H1 (cell line): ENCODE measurements around the gene MYOM1. TPM values are rescaled to one million over a fixed set of nuclear protein-coding genes. Genes with fewer than 3 reads are reported as not detected.

Experiments
- CTCF ChIA-PET: fragments of 300-600 bp; sonication (Branson Sonifier 250); formaldehyde crosslinking; loops from one replicate; lab custom pipeline; 2021; ENCODE audit not compliant: partially characterized antibody; lab: Charles Lee
- POLR2A ChIA-PET: fragments of 300-600 bp; sonication (Branson Sonifier 250); formaldehyde crosslinking; loops from one replicate; lab custom pipeline; 2021; ENCODE audit warnings: inconsistent platforms; ENCODE audit not compliant: partially characterized antibody; lab: Charles Lee
- DNase-seq, 2 experiments: peaks; one replicate each; pipeline versions ENCODE4 v3.0.0 to v3.0.0-alpha.2; 2010 to 2022; ENCODE audit warnings: low spot score in 2 of 2, low read depth in 1 of 2, mixed read lengths in 1 of 2
- FAIRE-seq: peaks from 2 replicates; lab custom pipeline; 2011; peaks lifted over from hg19 to GRCh38; lab: Jason Lieb, UNC
- H2AFZ ChIP-seq: 2 replicates; pipeline ENCODE4 v1.8.1; 2012; ENCODE audit warnings: low read length, inconsistent platforms
- H2AK5ac ChIP-seq: 2 replicates; pipeline ENCODE4 v1.6.1; 2013; ENCODE audit warnings: low read depth, low read length
- H2BK120ac ChIP-seq: replicated peaks from 2 replicates; pipeline ENCODE3; 2013; ENCODE audit warnings: low read depth, low read length, inconsistent platforms
- H2BK12ac ChIP-seq: 2 replicates; pipeline ENCODE4 v1.6.1; 2013; ENCODE audit warnings: low read depth, low read length
- H2BK15ac ChIP-seq: 2 replicates; pipeline ENCODE4 v1.6.1; 2013; ENCODE audit warnings: low read length
- H2BK20ac ChIP-seq: 2 replicates; pipeline ENCODE4 v1.6.1; 2013; ENCODE audit warnings: low read length
- H2BK5ac ChIP-seq: 2 replicates; pipeline ENCODE4 v1.6.1; 2013; ENCODE audit warnings: low read depth, low read length
- H3K14ac ChIP-seq: 2 replicates; pipeline ENCODE4 v1.6.1; 2013; ENCODE audit warnings: inconsistent platforms; ENCODE audit not compliant: insufficient read length
- H3K18ac ChIP-seq: 2 replicates; pipeline ENCODE4 v1.6.1; 2013; ENCODE audit warnings: low read length; ENCODE audit errors: extremely low read depth
- H3K23ac ChIP-seq: 2 replicates; pipeline ENCODE4 v1.6.1; 2013; ENCODE audit warnings: inconsistent platforms; ENCODE audit not compliant: insufficient read length
- H3K23me2 ChIP-seq: 2 replicates; pipeline ENCODE4 v1.6.1; 2013; ENCODE audit warnings: low read depth, low read length
- H3K27ac ChIP-seq: 2 replicates; pipeline ENCODE4 v1.6.1; 2011; ENCODE audit warnings: low read depth, low read length, inconsistent platforms
- H3K27me3 ChIP-seq, 4 experiments: replicated peaks in 1 of 4; 1 replicate in 1 of 4; 2 replicates in 3 of 4; pipeline versions ENCODE4 v1.6.1 to v1.8.1; 2011 to 2013; ENCODE audit warnings: low read length in 3 of 4, mild to moderate bottlenecking in 3 of 4, inconsistent platforms in 2 of 4, mixed read lengths in 2 of 4, moderate library complexity in 1 of 4; ENCODE audit not compliant: control insufficient read depth in 3 of 4, insufficient read depth in 3 of 4; ENCODE audit errors: extremely low read depth in 1 of 4
- H3K36me3 ChIP-seq, 4 experiments: 2 replicates each; pipeline versions ENCODE4 v1.6.1 to v1.8.1; 2011 to 2013; ENCODE audit warnings: mild to moderate bottlenecking in 4 of 4, low read length in 3 of 4, moderate library complexity in 2 of 4, control low read depth in 1 of 4, inconsistent platforms in 1 of 4; ENCODE audit not compliant: insufficient read depth in 4 of 4, control insufficient read depth in 2 of 4
- H3K4ac ChIP-seq: replicated peaks from 2 replicates; pipeline ENCODE3; 2013; ENCODE audit warnings: low read length, low read depth, mixed read lengths, inconsistent platforms; ENCODE audit not compliant: insufficient read length
- H3K4me1 ChIP-seq, 4 experiments: replicated peaks in 1 of 4; 1 replicate in 1 of 4; 2 replicates in 3 of 4; pipeline versions ENCODE4 v1.6.1 to v1.8.1; 2011 to 2013; ENCODE audit warnings: low read length in 3 of 4, inconsistent platforms in 2 of 4, mixed read lengths in 1 of 4; ENCODE audit not compliant: insufficient read depth in 4 of 4, control insufficient read depth in 3 of 4
- H3K4me2 ChIP-seq, 2 experiments: 2 replicates each; pipeline versions ENCODE4 v1.6.1 to v1.8.1; 2011 to 2013; ENCODE audit warnings: low read depth in 2 of 2, low read length in 2 of 2, control low read depth in 1 of 2, inconsistent platforms in 1 of 2, mild to moderate bottlenecking in 1 of 2; ENCODE audit not compliant: insufficient read depth in 1 of 2
- H3K4me3 ChIP-seq, 4 experiments: fragments of 200-600, 300-600 bp in 1 of 4; sonication (generic), shearing (Covaris generic), sonication (Bioruptor Twin) in 1 of 4; 2 replicates each; pipeline versions ENCODE4 v1.5.1 to v1.8.1; 2011 to 2016; ENCODE audit warnings: low read length in 4 of 4, low read depth in 3 of 4, control low read depth in 2 of 4, inconsistent platforms in 2 of 4, mild to moderate bottlenecking in 2 of 4, mixed read lengths in 1 of 4, moderate library complexity in 1 of 4; ENCODE audit not compliant: insufficient read depth in 2 of 4; ENCODE audit errors: extremely low read depth in 1 of 4
- H3K56ac ChIP-seq: replicated peaks from 2 replicates; pipeline ENCODE3; 2013; ENCODE audit warnings: low read depth, mild to moderate bottlenecking, mixed read lengths, low read length, inconsistent platforms; ENCODE audit not compliant: insufficient read length
- H3K79me1 ChIP-seq: 2 replicates; pipeline ENCODE4 v1.6.1; 2013; ENCODE audit warnings: low read depth, low read length, control low read depth
- H3K79me2 ChIP-seq, 2 experiments: 2 replicates each; pipeline versions ENCODE4 v1.6.1 to v1.8.1; 2012 to 2013; ENCODE audit warnings: low read length in 2 of 2, mild to moderate bottlenecking in 2 of 2, inconsistent platforms in 1 of 2; ENCODE audit not compliant: insufficient read depth in 2 of 2, control insufficient read depth in 1 of 2
- H3K9ac ChIP-seq, 4 experiments: replicated peaks in 1 of 4; 1 replicate in 1 of 4; 2 replicates in 3 of 4; pipeline versions ENCODE4 v1.6.1 to v1.8.1; 2011 to 2013; ENCODE audit warnings: low read depth in 3 of 4, low read length in 3 of 4, control low read depth in 2 of 4, mild to moderate bottlenecking in 2 of 4, moderate library complexity in 2 of 4, inconsistent platforms in 1 of 4; ENCODE audit errors: extremely low read depth in 1 of 4
- H3K9me3 ChIP-seq, 2 experiments: 2 replicates each; pipeline versions ENCODE4 v1.6.1 to v1.8.1; 2012 to 2013; ENCODE audit warnings: mild to moderate bottlenecking in 2 of 2, moderate library complexity in 2 of 2, control low read depth in 1 of 2, inconsistent platforms in 1 of 2, low read depth in 1 of 2, low read length in 1 of 2, mixed read lengths in 1 of 2; ENCODE audit not compliant: insufficient read depth in 2 of 2
- H4K20me1 ChIP-seq, 2 experiments: replicated peaks in 1 of 2; 2 replicates each; pipeline versions ENCODE3 to v1.8.1; 2011 to 2013; ENCODE audit warnings: inconsistent platforms in 2 of 2, low read length in 2 of 2, mild to moderate bottlenecking in 1 of 2; ENCODE audit not compliant: insufficient read depth in 2 of 2, control insufficient read depth in 1 of 2
- H4K5ac ChIP-seq: 2 replicates; pipeline ENCODE4 v1.6.1; 2013; ENCODE audit warnings: low read length, low read depth, mixed read lengths, inconsistent platforms; ENCODE audit not compliant: insufficient read length
- H4K8ac ChIP-seq: 2 replicates; pipeline ENCODE4 v1.8.0; 2013; ENCODE audit warnings: mild to moderate bottlenecking, moderate library complexity, low read length, inconsistent platforms; ENCODE audit not compliant: insufficient read depth; ENCODE audit errors: extremely low read depth
- H4K91ac ChIP-seq: replicated peaks from 2 replicates; pipeline ENCODE3; 2013; ENCODE audit warnings: low read length, mixed read lengths, inconsistent platforms; ENCODE audit not compliant: insufficient read length
- ASH2L ChIP-seq: fragments of 200-600, 300-600 bp; sonication (generic); IDR thresholded peaks from one replicate; pipeline ENCODE4 v1.7.1; 2017; ENCODE audit warnings: low read length
- ATF2 ChIP-seq: IDR thresholded peaks from 2 replicates; pipeline ENCODE4 v1.6.1; 2012; ENCODE audit warnings: low read length, inconsistent platforms
- EZH2 ChIP-seq: fragments of 200-600 bp; sonication (generic); IDR thresholded peaks from 2 replicates; pipeline ENCODE4 v1.7.1; 2012; ENCODE audit warnings: low read depth, mild to moderate bottlenecking, moderate library complexity, low read length, inconsistent platforms; ENCODE audit not compliant: severe bottlenecking
- GABPA ChIP-seq: IDR thresholded peaks from 2 replicates; pipeline ENCODE4 v1.6.1; 2011; ENCODE audit warnings: mild to moderate bottlenecking, low read length, moderate library complexity, borderline replicate concordance; ENCODE audit not compliant: insufficient read depth
- POLR2AphosphoS5 ChIP-seq: IDR thresholded peaks from 2 replicates; pipeline ENCODE4 v1.6.1; 2011; ENCODE audit warnings: low read depth, low read length
- RBBP5 ChIP-seq: IDR thresholded peaks from 2 replicates; pipeline ENCODE4 v1.7.1; 2012; ENCODE audit warnings: low read depth, mild to moderate bottlenecking, inconsistent platforms, low read length, moderate library complexity, borderline replicate concordance
- SP4 ChIP-seq: IDR thresholded peaks from 2 replicates; pipeline ENCODE4 v1.6.1; 2012; ENCODE audit warnings: low read length, inconsistent platforms
- YY1 ChIP-seq: IDR thresholded peaks from 2 replicates; pipeline ENCODE4 v1.6.1; 2011; ENCODE audit warnings: low read depth, mild to moderate bottlenecking, low read length
- ZNF274 ChIP-seq: IDR thresholded peaks from 2 replicates; pipeline ENCODE4 v1.7.0; 2012; ENCODE audit warnings: low read length, borderline replicate concordance; ENCODE audit errors: extremely low read depth
- WGBS, 2 experiments: shearing (Covaris generic) in 1 of 2; methylation state at CpG; one replicate each; pipeline versions ENCODE4 v1.1.6 to v1.1.7; 2013 to 2015; ENCODE audit warnings: low lambda C conversion rate in 2 of 2, mixed read lengths in 2 of 2, inconsistent platforms in 1 of 2, low coverage in 1 of 2, missing lambda C conversion rate in 1 of 2; ENCODE audit not compliant: insufficient replicate concordance in 2 of 2, insufficient coverage in 1 of 2, insufficient read length in 1 of 2; ENCODE audit errors: extremely low coverage in 1 of 2, missing lambda C conversion rate in 1 of 2; 5-methylcytosine and 5-hydroxymethylcytosine counted together
- polyA plus RNA-seq, 7 experiments: library from polyadenylated mRNA; depleted of rRNA in 3 of 7; stranded (reverse) in 5 of 7; unstranded in 2 of 7; fragments of >200 nt in 5 of 7; fragments of 200-250 nt in 2 of 7; gene quantifications; 1 replicate in 5 of 7; 2 replicates in 1 of 7; 4 replicates in 1 of 7; pipeline versions ENCODE4 v1.2.1 to v1.2.3, GENCODE V29; 2011 to 2013; ENCODE audit warnings: missing spikeins in 2 of 7, mixed read lengths in 2 of 7
- total RNA-seq: library from RNA; stranded (reverse); fragmentation: NEBNext Ultra II Directional; extraction: Animal tissue kit (Norgen Biotek cat#: 25700); gene quantifications from 2 replicates; pipeline ENCODE4 v1.2.1, GENCODE V29; 2021

MYOM1 gene
- total and polyA plus RNA-seq, 2 of the 8 experiments (the other 6 are each of a cell fraction or from before 2014, with no cell fraction given): 0.06 to 0.32 TPM

DNA sequence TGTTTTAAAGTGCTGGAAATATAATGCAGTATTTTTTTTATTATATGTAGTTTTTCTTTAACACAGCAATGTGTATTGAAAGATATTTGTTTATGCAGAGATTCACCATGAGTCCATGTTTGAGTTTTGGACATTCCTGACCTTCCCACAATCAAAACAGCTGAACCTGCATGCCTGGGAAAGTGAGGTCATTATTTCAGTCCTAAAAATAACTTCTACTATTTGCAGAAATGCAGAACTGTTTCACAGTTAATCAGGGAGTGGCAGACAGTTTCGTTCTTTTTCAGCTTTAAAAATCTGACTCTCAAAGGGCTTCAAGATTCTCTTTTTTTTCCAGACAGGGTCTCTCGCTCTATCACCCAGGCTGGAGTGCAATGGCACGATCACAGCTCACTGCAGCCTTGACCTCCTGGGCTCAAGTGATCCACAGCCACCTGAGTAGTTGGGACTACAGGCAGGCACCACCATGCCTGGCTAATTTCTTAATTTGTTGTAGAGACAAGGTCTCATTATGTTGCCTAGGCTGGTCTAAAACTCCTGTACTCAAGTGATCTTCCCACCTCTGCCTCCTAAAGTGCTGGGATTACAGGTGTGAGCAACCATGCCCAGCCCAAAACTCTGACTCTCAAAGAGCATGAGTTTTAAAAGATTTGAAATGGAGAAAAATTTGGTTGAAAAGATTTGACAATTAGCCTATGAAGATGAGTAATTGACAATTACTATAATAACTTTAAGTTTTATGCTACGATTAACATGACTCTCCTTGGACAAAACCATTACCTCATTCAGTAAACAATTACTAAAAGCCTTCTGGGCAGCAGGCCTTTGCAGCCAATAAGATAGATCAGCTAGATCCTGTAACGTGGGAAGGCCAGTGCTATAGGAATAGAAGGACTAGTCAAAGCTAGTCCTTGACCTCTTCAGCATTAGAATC is 37.2 kb upstream of the MYOM1 start:
- no peak overlapping the region for H3K4me2 ChIP-seq
- TF ChIP-seq ZNF274: no peak
- no peak for TF ChIP-seq GABPA
- no peak for TF ChIP-seq YY1
- TF ChIP-seq ASH2L: no peak
- no peak for TF ChIP-seq SP4
- TF ChIP-seq POLR2AphosphoS5: no peak
- no peak for TF ChIP-seq ATF2
- no peak for TF ChIP-seq RBBP5
- no peak for TF ChIP-seq EZH2

More for the DNA sequence above, 37.2 kb upstream of the MYOM1 start:
- Histone ChIP-seq H3K9me3 (no peaks in the 10 kb centered on the region), H4K5ac (no peak overlapping the region), H3K9ac (no peak overlapping the region), H3K27me3 (no peaks in the 10 kb centered on the region), H3K36me3 (peaks cover 12 to 57% (median 41%) of the 10 kb centered on the region in 4 experiments), H3K23ac (no peak overlapping the region), H3K18ac (no peak overlapping the region), H3K4me1 (peaks cover 0 to 5% (median 1%) of the 10 kb centered on the region in 4 experiments; a peak in 2 of 7 replicates), H3K79me2 (peaks cover 0 to 13% of the 10 kb centered on the region in 2 experiments; a peak in 3 of 4 replicates), H3K27ac (no peak overlapping the region), H4K91ac (no peak overlapping the region), H2BK15ac (no peak overlapping the region), H3K4me3 (no peak overlapping the region), H2AK5ac (no peak overlapping the region), H4K8ac (no peak overlapping the region), H3K4ac (no peak overlapping the region), H4K20me1 (peaks cover 0 to under 1% of the 10 kb centered on the region in 2 experiments), H2BK5ac (no peak overlapping the region), H2AFZ (no peak overlapping the region), H2BK12ac (no peak overlapping the region), H3K56ac (no peak overlapping the region), H3K79me1 (no peaks in the 10 kb centered on the region), H2BK20ac (no peak overlapping the region), H3K14ac (no peak overlapping the region), H2BK120ac (no peak overlapping the region), H3K23me2 (peaks cover 3% of the 10 kb centered on the region; the same call in 1 of the 2 replicates)
- no peak for FAIRE-seq
- POLR2A ChIA-PET: interaction anchor here (0.7 to 2.2 kb wide), 2 partner anchors 9 to 1406 kb away, joined by 3 to 11 read pairs; partner anchors contain the start of gene MYL12A
- CTCF ChIA-PET: interaction anchor here (1.2 kb wide), 1 partner anchor 11 kb away, joined by 3 read pairs; no protein-coding TSS in a partner anchor
- 81% methylated on average over 5 of the region's 5 CpGs; no CpG with 5 or more reads in 1 of the 2 experiments for WGBS, 2 experiments
- DNase-seq: no peak
